GM18870 (cell line): ENCODE results near the gene NCF2.

Experiments
- ATAC-seq: cut with Tn5 transposase; IDR thresholded peaks from one replicate; pipeline ENCODE4 v1.9.1; 2021; ENCODE audit warnings: moderate library complexity; ENCODE audit not compliant: unreplicated experiment

Gene NCF2

GRCh38 chr1:183585038-183585437 is 5.2 kb downstream of the NCF2 start:
- no peak for ATAC-seq

GRCh38 chr1:183584147-183584546 is 6.1 kb downstream of the NCF2 start:
- ATAC-seq = no peak

- no peak for ATAC-seq
Measured at GRCh38 chr1:183583466-183583865, 6.8 kb downstream of the NCF2 start.

GRCh38 chr1:183582021-183582713 is 8.1 kb downstream of the NCF2 start:
- ATAC-seq = no peak

- no peak for ATAC-seq
Measured at GRCh38 chr1:183580281-183580682, 10.0 kb downstream of the NCF2 start.

- ATAC-seq = no peak
Measured at GRCh38 chr1:183578856-183579255, 11.4 kb downstream of the NCF2 start.

GRCh38 chr1:183577897-183578465 is 12.3 kb downstream of the NCF2 start:
- ATAC-seq = no peak

- no peak for ATAC-seq
Measured at GRCh38 chr1:183576537-183576936, 13.7 kb downstream of the NCF2 start.

- no peak for ATAC-seq
Measured at GRCh38 chr1:183575606-183576005, 14.7 kb downstream of the NCF2 start.

GRCh38 chr1:183572721-183573120 is 17.5 kb downstream of the NCF2 start:
- ATAC-seq = no peak

- ATAC-seq = no peak
Measured at GRCh38 chr1:183571678-183572268, 18.5 kb downstream of the NCF2 start.

- ATAC-seq = no peak
Measured at GRCh38 chr1:183570451-183570850, 19.8 kb downstream of the NCF2 start.

GRCh38 chr1:183569801-183570200 is 20.5 kb downstream of the NCF2 start:
- no peak for ATAC-seq

GRCh38 chr1:183569141-183569540 is 21.1 kb downstream of the NCF2 start:
- no peak for ATAC-seq

GRCh38 chr1:183568176-183569021 is 21.9 kb downstream of the NCF2 start:
- ATAC-seq = no peak

- ATAC-seq = no peak
Measured at GRCh38 chr1:183567584-183567983, 22.7 kb downstream of the NCF2 start.

- no peak for ATAC-seq
Measured at GRCh38 chr1:183566026-183566425, 24.2 kb downstream of the NCF2 start.

GRCh38 chr1:183565261-183565660 is 25.0 kb downstream of the NCF2 start:
- no peak for ATAC-seq

GRCh38 chr1:183562701-183563100 is 27.6 kb downstream of the NCF2 start:
- no peak for ATAC-seq

GRCh38 chr1:183559061-183559460 is 31.2 kb downstream of the NCF2 start:
- ATAC-seq = no peak

- ATAC-seq = no peak
Measured at GRCh38 chr1:183554577-183554976, 35.7 kb downstream of the NCF2 start.

- no peak for ATAC-seq
Measured at GRCh38 chr1:183553764-183554163, 36.5 kb downstream of the NCF2 start.
